ENCODE measurements around the gene KPNA3. TPM values are rescaled to one million over a fixed set of nuclear protein-coding genes. Genes with fewer than 3 reads are reported as not detected.

The KPNA3 gene
- total RNA-seq, 3 donors from 2014 or later = 20.0 to 45.6 (median 24.6) TPM

- DNase-seq = no peak
- Histone ChIP-seq H3K4me1 (ENCODE audit: low read depth) (no peaks in the 10 kb centered on the region), H3K9me3 (no peaks in the 10 kb centered on the region), H3K4me3 (no peak overlapping the region), H3K36me3 (ENCODE audit: low read depth) (no peaks in the 10 kb centered on the region)
- TF ChIP-seq CTCF (IDR thresholded peaks at IDR 0.05) = no peak
- no peak for ATAC-seq
- intact Hi-C loops (cut with DNase I, micrococcal nuclease) = no loop called here
Observed at GRCh38 chr13:49836516-49836915, 44.0 kb upstream of the KPNA3 start.

GRCh38 chr13:49833402-49833801, 40.9 kb upstream of the KPNA3 start:
- ATAC-seq (no peak), DNase-seq (no peak)
- no peaks in the 10 kb centered on the region for H3K9me3 ChIP-seq
- intact Hi-C loops (cut with DNase I, micrococcal nuclease) = no loop called here
- no peaks in the 10 kb centered on the region for H3K4me1 ChIP-seq (ENCODE audit: low read depth)
- no peak for TF ChIP-seq CTCF (IDR thresholded peaks at IDR 0.05)
- H3K4me3 ChIP-seq = no peak overlapping the region
- no peaks in the 10 kb centered on the region for H3K36me3 ChIP-seq (ENCODE audit: low read depth)

- H3K36me3 ChIP-seq (ENCODE audit: low read depth) = no peaks in the 10 kb centered on the region
- H3K4me1 ChIP-seq (ENCODE audit: low read depth) = no peaks in the 10 kb centered on the region
- H3K4me3 ChIP-seq = no peak overlapping the region
- no peak for ATAC-seq
- no peaks in the 10 kb centered on the region for H3K9me3 ChIP-seq
- DNase-seq = no peak
- intact Hi-C loops (cut with DNase I, micrococcal nuclease) = no loop called here
- TF ChIP-seq CTCF (IDR thresholded peaks at IDR 0.05) = no peak
Observed at GRCh38 chr13:49831455-49831854, 39.0 kb upstream of the KPNA3 start.

GRCh38 chr13:49830721-49831120, 38.2 kb upstream of the KPNA3 start:
- intact Hi-C loops (cut with DNase I, micrococcal nuclease) = no loop called here
- Histone ChIP-seq H3K9me3 (no peaks in the 10 kb centered on the region), H3K36me3 (ENCODE audit: low read depth) (no peaks in the 10 kb centered on the region), H3K4me1 (ENCODE audit: low read depth) (no peaks in the 10 kb centered on the region), H3K4me3 (no peak overlapping the region)
- TF ChIP-seq CTCF (IDR thresholded peaks at IDR 0.05) = no peak
- ATAC-seq (no peak), DNase-seq (no peak)

GRCh38 chr13:49829715-49830114, 37.2 kb upstream of the KPNA3 start:
- no peak overlapping the region for H3K4me3 ChIP-seq
- no peaks in the 10 kb centered on the region for H3K4me1 ChIP-seq (ENCODE audit: low read depth)
- no peak for ATAC-seq
- no peaks in the 10 kb centered on the region for H3K36me3 ChIP-seq (ENCODE audit: low read depth)
- H3K9me3 ChIP-seq = no peaks in the 10 kb centered on the region
- TF ChIP-seq CTCF (IDR thresholded peaks at IDR 0.05) = no peak
- no peak for DNase-seq
- intact Hi-C loops (cut with DNase I, micrococcal nuclease) = no loop called here

GRCh38 chr13:49828453-49828852, 36.0 kb upstream of the KPNA3 start:
- TF ChIP-seq CTCF (IDR thresholded peaks at IDR 0.05) = no peak
- Histone ChIP-seq H3K36me3 (ENCODE audit: low read depth) (no peaks in the 10 kb centered on the region), H3K4me3 (no peak overlapping the region), H3K4me1 (ENCODE audit: low read depth) (no peaks in the 10 kb centered on the region), H3K9me3 (no peaks in the 10 kb centered on the region)
- ATAC-seq = no peak
- intact Hi-C loops (cut with DNase I, micrococcal nuclease) = no loop called here
- no peak for DNase-seq
